Calu3 (cell line): ENCODE data around the gene RALGPS1. TPM values are rescaled to one million over a fixed set of nuclear protein-coding genes. Genes with fewer than 3 reads are reported as not detected.

ENCODE experiments used
- BruUV-seq: library from RNA; stranded (reverse); fragments of 400-500 nt; replicated peaks from 2 replicates; lab custom pipeline; 2021; lab: Mats Ljungman, UMichigan
- CTCF ChIA-PET: fragments of 300-600 bp; sonication (Branson Sonifier 250); formaldehyde crosslinking; loops from one replicate; lab custom pipeline; 2022; ENCODE audit warnings: antibody characterized with exemption; lab: Charles Lee
- DNase-seq: peaks from one replicate; pipeline ENCODE4 v3.0.0; 2022
- H3K27ac Mint-ChIP-seq: one replicate; pipeline ENCODE4 v1.8.0; 2022; ENCODE audit warnings: mixed read lengths; ENCODE audit not compliant: unreplicated experiment
- H3K27me3 Mint-ChIP-seq: one replicate; pipeline ENCODE4 v1.8.0; 2022; ENCODE audit warnings: mixed read lengths; ENCODE audit not compliant: unreplicated experiment
- H3K36me3 Mint-ChIP-seq: one replicate; pipeline ENCODE4 v1.8.0; 2022; ENCODE audit warnings: mild to moderate bottlenecking, moderate library complexity, mixed read lengths; ENCODE audit not compliant: insufficient read depth, unreplicated experiment
- H3K4me1 Mint-ChIP-seq: one replicate; pipeline ENCODE4 v1.8.0; 2022; ENCODE audit warnings: mild to moderate bottlenecking, low read depth, mixed read lengths; ENCODE audit not compliant: unreplicated experiment
- H3K4me3 Mint-ChIP-seq: one replicate; pipeline ENCODE4 v1.8.0; 2022; ENCODE audit warnings: mild to moderate bottlenecking, low read depth, moderate library complexity, mixed read lengths; ENCODE audit not compliant: unreplicated experiment
- H3K9me3 Mint-ChIP-seq: one replicate; pipeline ENCODE4 v1.8.0; 2022; ENCODE audit warnings: low read depth, mixed read lengths; ENCODE audit not compliant: unreplicated experiment
- intact Hi-C: fragments of 100-400 bp; cut with micrococcal nuclease; formaldehyde crosslinking; loops from one replicate; pipeline ENCODE4 v1.10.0; 2022; ENCODE audit not compliant: unreplicated experiment
- total RNA-seq: library from RNA; stranded (reverse); gene quantifications from 2 replicates; pipeline ENCODE4 v1.2.3, GENCODE V29; 2022
- TF ChIP-seq, protein P1 (sequence below): fragments of 200-600 bp; IDR thresholded peaks from one replicate; pipeline ENCODE4 v1.8.0; 2022; ENCODE audit warnings: antibody characterized with exemption; ENCODE audit not compliant: unreplicated experiment

Gene RALGPS1
- total RNA-seq, 1 experiment from 2014 or later = 8.3 TPM

- H3K27ac Mint-ChIP-seq = no peak overlapping the region
- CTCF ChIA-PET = no interaction called here
Observed at GRCh38 chr9:127133739-127134167, 219.2 kb downstream of the RALGPS1 start.

GRCh38 chr9:127135056-127135745 is 220.6 kb downstream of the RALGPS1 start:
- no peak for DNase-seq
- CTCF ChIA-PET = no interaction called here
- TF ChIP-seq, protein P1, sequence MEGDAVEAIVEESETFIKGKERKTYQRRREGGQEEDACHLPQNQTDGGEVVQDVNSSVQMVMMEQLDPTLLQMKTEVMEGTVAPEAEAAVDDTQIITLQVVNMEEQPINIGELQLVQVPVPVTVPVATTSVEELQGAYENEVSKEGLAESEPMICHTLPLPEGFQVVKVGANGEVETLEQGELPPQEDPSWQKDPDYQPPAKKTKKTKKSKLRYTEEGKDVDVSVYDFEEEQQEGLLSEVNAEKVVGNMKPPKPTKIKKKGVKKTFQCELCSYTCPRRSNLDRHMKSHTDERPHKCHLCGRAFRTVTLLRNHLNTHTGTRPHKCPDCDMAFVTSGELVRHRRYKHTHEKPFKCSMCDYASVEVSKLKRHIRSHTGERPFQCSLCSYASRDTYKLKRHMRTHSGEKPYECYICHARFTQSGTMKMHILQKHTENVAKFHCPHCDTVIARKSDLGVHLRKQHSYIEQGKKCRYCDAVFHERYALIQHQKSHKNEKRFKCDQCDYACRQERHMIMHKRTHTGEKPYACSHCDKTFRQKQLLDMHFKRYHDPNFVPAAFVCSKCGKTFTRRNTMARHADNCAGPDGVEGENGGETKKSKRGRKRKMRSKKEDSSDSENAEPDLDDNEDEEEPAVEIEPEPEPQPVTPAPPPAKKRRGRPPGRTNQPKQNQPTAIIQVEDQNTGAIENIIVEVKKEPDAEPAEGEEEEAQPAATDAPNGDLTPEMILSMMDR = no peak
- no peaks in the 10 kb centered on the region for H3K36me3 Mint-ChIP-seq
- H3K27ac Mint-ChIP-seq = no peak overlapping the region
- H3K9me3 Mint-ChIP-seq = no peaks in the 10 kb centered on the region
- H3K27me3 Mint-ChIP-seq = no peaks in the 10 kb centered on the region
- no peaks in the 10 kb centered on the region for H3K4me1 Mint-ChIP-seq
- no TSS peak for BruUV-seq
- intact Hi-C loops = no loop called here
- no peak overlapping the region for H3K4me3 Mint-ChIP-seq

More at GRCh38 chr9:127133739-127134167, 219.2 kb downstream of the RALGPS1 start:
- BruUV-seq = no TSS peak
- TF ChIP-seq, protein P1 = no peak
- Mint-ChIP-seq H3K4me3 (no peak overlapping the region), H3K27me3 (no peaks in the 10 kb centered on the region), H3K4me1 (no peaks in the 10 kb centered on the region), H3K9me3 (no peaks in the 10 kb centered on the region), H3K36me3 (no peaks in the 10 kb centered on the region)
- intact Hi-C loops = no loop called here
- no peak for DNase-seq

DNA sequence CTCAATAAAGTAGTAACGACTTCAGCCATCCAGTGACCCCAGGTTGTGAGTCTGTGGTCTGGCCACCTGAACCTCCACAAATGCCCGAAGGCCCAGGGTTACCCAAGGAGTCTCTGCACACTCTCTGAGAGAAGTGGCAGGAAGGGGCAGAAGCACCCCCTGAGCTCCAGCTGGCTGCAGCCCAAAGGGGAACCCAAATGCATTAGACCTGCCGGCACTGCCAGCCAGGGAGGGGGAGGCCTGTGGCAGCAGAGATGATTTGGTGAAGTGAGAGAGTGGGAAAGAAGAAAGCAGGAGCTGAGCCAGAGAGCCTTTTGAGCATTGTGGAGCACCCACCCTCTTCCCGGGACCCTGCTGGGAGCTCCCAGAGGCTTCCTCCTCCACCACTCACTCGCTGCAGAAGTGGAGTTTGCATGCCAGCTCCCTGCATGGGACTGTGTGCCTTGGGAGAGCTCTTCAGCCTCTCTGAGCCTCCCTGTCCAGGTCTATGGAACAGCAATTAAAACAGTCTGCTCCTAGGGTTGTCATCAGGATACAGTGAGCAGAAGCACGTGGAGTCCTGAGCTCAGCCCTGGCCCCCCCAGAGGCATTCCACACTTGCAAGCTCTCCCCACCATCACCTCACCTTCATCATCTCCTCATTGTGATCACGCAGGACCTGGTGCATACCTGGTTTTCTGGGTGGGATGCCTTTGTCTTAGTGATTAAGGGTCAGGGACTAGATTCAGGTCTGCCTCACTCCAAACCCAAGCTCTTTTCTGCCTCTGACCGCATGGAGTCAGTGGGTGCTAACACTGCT is 221.7 kb downstream of the RALGPS1 start:
- BruUV-seq = no TSS peak
- no peaks in the 10 kb centered on the region for H3K9me3 Mint-ChIP-seq
- intact Hi-C loops = no loop called here
- no peak overlapping the region for H3K27ac Mint-ChIP-seq
- TF ChIP-seq, protein P1 = no peak
- CTCF ChIA-PET = no interaction called here
- no peak for DNase-seq
- H3K36me3 Mint-ChIP-seq = no peaks in the 10 kb centered on the region
- H3K4me3 Mint-ChIP-seq = no peak overlapping the region
- H3K4me1 Mint-ChIP-seq = no peaks in the 10 kb centered on the region
- no peaks in the 10 kb centered on the region for H3K27me3 Mint-ChIP-seq

GRCh38 chr9:127136880-127137639 is 222.5 kb downstream of the RALGPS1 start:
- Mint-ChIP-seq H3K9me3 (no peaks in the 10 kb centered on the region), H3K27ac (no peak overlapping the region), H3K4me3 (no peak overlapping the region), H3K4me1 (no peaks in the 10 kb centered on the region), H3K27me3 (no peaks in the 10 kb centered on the region), H3K36me3 (no peaks in the 10 kb centered on the region)
- TF ChIP-seq, protein P1 = no peak
- CTCF ChIA-PET = interaction anchor here (0.6 kb wide), 1 partner anchor 173 kb away, joined by 5 read pairs; no protein-coding TSS in a partner anchor
- intact Hi-C loops = no loop called here
- BruUV-seq = no TSS peak
- DNase-seq = no peak
